ENCODE measurements around the gene ASTN2.
"Not testable (repeated sequence)": the region's sequence is repeated elsewhere in the genome, so short reads cannot be mapped to it uniquely, and the experiment has no call there.

GRCh38 chr9:116830321-116830720 lies 584.5 kb downstream of the ASTN2 start:
- not testable (repeated sequence) for TF ChIP-seq EZH2 (IDR thresholded peaks at IDR 0.05); CTCF (IDR thresholded peaks at IDR 0.05 in 2 of 3, conservative IDR thresholded peaks at IDR 0.05 in 1 of 3; ENCODE audit: borderline replicate concordance in 1 of 3, insufficient read depth in 1 of 3, low read depth in 2 of 3, low read length in 2 of 3); POLR2AphosphoS5 (IDR thresholded peaks at IDR 0.05; ENCODE audit: low read depth, low read length); POLR2A (IDR thresholded peaks at IDR 0.05; ENCODE audit: borderline replicate concordance, extremely low read depth, insufficient read depth, insufficient read length); YY1 (IDR thresholded peaks at IDR 0.05; ENCODE audit: extremely low read depth, insufficient replicate concordance, low read depth, low read length); TCF7L2 (IDR thresholded peaks at IDR 0.05; ENCODE audit: borderline replicate concordance, extremely low read depth, insufficient read depth, insufficient read length); RAD21 (IDR thresholded peaks at IDR 0.05; ENCODE audit: low read depth); CEBPB (IDR thresholded peaks at IDR 0.05; ENCODE audit: low read depth)
